ENCODE data around the gene RAMACL.

The RAMACL gene

GRCh38 chr6:166566026-166567011 is 20.2 kb downstream of the RAMACL start:
- Histone ChIP-seq H3K9ac (ENCODE audit: low read length) (no peak overlapping the region), H3K4me2 (ENCODE audit: low read length) (no peak overlapping the region), H4K20me1 (ENCODE audit: insufficient read depth, low read length) (no peaks in the 10 kb centered on the region), H3K4me3 (ENCODE audit: low read length) (no peak overlapping the region), H3K27ac (ENCODE audit: low read length) (no peak overlapping the region), H2AFZ (ENCODE audit: low read depth, low read length) (no peak overlapping the region), H3K79me2 (ENCODE audit: low read length) (no peaks in the 10 kb centered on the region), H3K4me1 (ENCODE audit: low read length) (no peaks in the 10 kb centered on the region), H3K27me3 (ENCODE audit: low read depth, low read length) (no peaks in the 10 kb centered on the region), H3K9me3 (ENCODE audit: insufficient read depth, low read length) (no peaks in the 10 kb centered on the region), H3K36me3 (replicated peaks; ENCODE audit: low read depth, low read length) (no peaks in the 10 kb centered on the region)
- TF ChIP-seq CTCF (IDR thresholded peaks at IDR 0.05; ENCODE audit: low read depth, low read length) (no peak), EZH2phosphoT487 (IDR thresholded peaks at IDR 0.05; ENCODE audit: low read depth) (no peak)

DNA sequence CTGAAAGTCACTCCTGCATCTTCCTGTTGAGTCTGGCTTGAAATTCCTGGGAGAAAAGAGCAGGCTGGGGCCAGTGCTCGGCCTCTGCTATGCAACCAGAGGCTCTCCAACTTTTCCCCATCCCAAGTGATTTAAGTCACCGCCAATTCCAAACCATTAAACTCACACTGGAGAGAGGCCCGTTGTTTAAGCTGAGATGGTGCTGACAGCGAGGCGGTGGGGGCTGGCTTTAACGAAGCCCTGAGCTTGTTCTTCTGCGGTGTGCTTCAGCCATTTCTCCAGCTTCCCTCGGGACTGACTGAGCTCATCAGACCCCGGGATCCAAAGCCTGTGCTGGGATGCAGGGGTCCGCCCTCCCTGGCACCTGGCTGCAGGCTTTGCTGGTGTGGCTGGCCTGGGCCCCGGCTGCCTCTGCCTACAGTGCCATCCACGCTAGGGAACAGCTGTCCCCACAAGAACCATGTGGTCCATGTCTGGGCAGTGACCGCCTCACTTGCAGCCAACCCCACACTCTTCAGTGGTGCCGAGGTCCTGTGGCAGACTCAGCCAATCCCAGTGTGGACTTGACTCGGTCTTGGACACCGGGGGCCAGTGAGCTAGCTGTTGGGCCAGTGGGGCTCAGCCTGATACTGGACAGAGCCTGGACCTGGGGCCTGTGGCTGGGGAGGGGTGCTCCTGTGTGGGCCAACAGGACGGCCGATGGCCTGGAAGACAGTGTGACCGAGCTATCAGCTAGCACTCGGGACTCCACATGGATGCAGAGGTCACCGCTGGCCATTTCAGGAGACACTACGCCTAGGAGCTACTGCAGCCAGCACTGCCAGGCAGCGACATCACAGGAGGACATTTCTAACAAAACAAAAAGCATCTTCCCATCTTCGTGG is 21.2 kb downstream of the RAMACL start:
- H3K36me3 ChIP-seq (replicated peaks; ENCODE audit: low read depth, low read length), result no peaks in the 10 kb centered on the region
- no peaks in the 10 kb centered on the region for H4K20me1 ChIP-seq (ENCODE audit: insufficient read depth, low read length)
- H3K4me1 ChIP-seq (ENCODE audit: low read length), result no peaks in the 10 kb centered on the region
- no peak overlapping the region for H3K27ac ChIP-seq (ENCODE audit: low read length)
- no peaks in the 10 kb centered on the region for H3K9me3 ChIP-seq (ENCODE audit: insufficient read depth, low read length)
- TF ChIP-seq EZH2phosphoT487 (IDR thresholded peaks at IDR 0.05; ENCODE audit: low read depth) (no peak), CTCF (IDR thresholded peaks at IDR 0.05; ENCODE audit: low read depth, low read length) (no peak)
- H3K79me2 ChIP-seq (ENCODE audit: low read length), result no peaks in the 10 kb centered on the region
- H3K27me3 ChIP-seq (ENCODE audit: low read depth, low read length), result no peaks in the 10 kb centered on the region
- H3K9ac ChIP-seq (ENCODE audit: low read length), result no peak overlapping the region
- no peak overlapping the region for H3K4me2 ChIP-seq (ENCODE audit: low read length)
- H2AFZ ChIP-seq (ENCODE audit: low read depth, low read length), result no peak overlapping the region
- H3K4me3 ChIP-seq (ENCODE audit: low read length), result no peak overlapping the region

GRCh38 chr6:166563805-166564204 is 22.7 kb downstream of the RAMACL start:
- Histone ChIP-seq H3K27ac (ENCODE audit: low read length) (no peak overlapping the region), H3K27me3 (ENCODE audit: low read depth, low read length) (no peaks in the 10 kb centered on the region), H3K36me3 (replicated peaks; ENCODE audit: low read depth, low read length) (no peaks in the 10 kb centered on the region), H4K20me1 (ENCODE audit: insufficient read depth, low read length) (no peaks in the 10 kb centered on the region), H3K9ac (ENCODE audit: low read length) (no peak overlapping the region), H3K9me3 (ENCODE audit: insufficient read depth, low read length) (no peaks in the 10 kb centered on the region), H2AFZ (ENCODE audit: low read depth, low read length) (no peak overlapping the region), H3K4me3 (ENCODE audit: low read length) (no peak overlapping the region), H3K4me2 (ENCODE audit: low read length) (no peak overlapping the region), H3K4me1 (ENCODE audit: low read length) (no peaks in the 10 kb centered on the region), H3K79me2 (ENCODE audit: low read length) (no peaks in the 10 kb centered on the region)
- no peak for TF ChIP-seq EZH2phosphoT487 (IDR thresholded peaks at IDR 0.05; ENCODE audit: low read depth)
- TF ChIP-seq CTCF (IDR thresholded peaks at IDR 0.05; ENCODE audit: low read depth, low read length), result no peak

DNA sequence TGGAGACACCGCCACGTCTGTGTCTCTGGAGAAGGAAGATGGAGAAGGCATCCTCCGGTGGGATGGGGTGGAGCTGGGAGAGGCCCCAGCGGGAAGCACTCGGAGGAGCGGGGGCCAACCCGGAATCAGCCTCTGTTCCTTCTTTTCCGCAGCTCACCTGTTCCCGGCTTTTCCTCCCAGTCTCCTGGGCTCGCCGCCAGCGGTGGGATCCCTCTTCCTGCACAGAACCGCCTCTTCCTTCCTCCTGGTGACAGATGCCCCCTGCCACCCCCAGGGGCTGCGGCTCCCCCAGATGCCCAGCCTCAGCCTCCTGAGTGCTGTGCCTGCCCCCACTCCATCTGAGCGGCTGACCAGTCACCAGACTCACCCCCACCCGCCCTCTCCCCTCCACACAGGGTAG is 23.3 kb downstream of the RAMACL start:
- no peak overlapping the region for H3K9ac ChIP-seq (ENCODE audit: low read length)
- TF ChIP-seq EZH2phosphoT487 (IDR thresholded peaks at IDR 0.05; ENCODE audit: low read depth) (no peak), CTCF (IDR thresholded peaks at IDR 0.05; ENCODE audit: low read depth, low read length) (no peak)
- no peak overlapping the region for H3K27ac ChIP-seq (ENCODE audit: low read length)
- no peak overlapping the region for H3K4me2 ChIP-seq (ENCODE audit: low read length)
- no peaks in the 10 kb centered on the region for H3K36me3 ChIP-seq (replicated peaks; ENCODE audit: low read depth, low read length)
- no peak overlapping the region for H2AFZ ChIP-seq (ENCODE audit: low read depth, low read length)
- no peaks in the 10 kb centered on the region for H3K9me3 ChIP-seq (ENCODE audit: insufficient read depth, low read length)
- H3K4me3 ChIP-seq (ENCODE audit: low read length), result no peak overlapping the region
- no peaks in the 10 kb centered on the region for H3K4me1 ChIP-seq (ENCODE audit: low read length)
- H3K79me2 ChIP-seq (ENCODE audit: low read length), result no peaks in the 10 kb centered on the region
- no peaks in the 10 kb centered on the region for H3K27me3 ChIP-seq (ENCODE audit: low read depth, low read length)
- no peaks in the 10 kb centered on the region for H4K20me1 ChIP-seq (ENCODE audit: insufficient read depth, low read length)

Measured in OCI-LY3 (cell line).